Right renal cortex interstitium (tissue), 3 donors: ENCODE measurements around the gene PFN1. TPM values are rescaled to one million over a fixed set of nuclear protein-coding genes. Genes with fewer than 3 reads are reported as not detected.

Experiments used
- DNase-seq, 3 donors: peaks; one replicate each; pipeline ENCODE4 v3.0.0-alpha.2; 2013; ENCODE audit warnings: low read depth in 3 of 3, low spot score in 2 of 3
- polyA plus RNA-seq, 3 donors: library from polyadenylated mRNA; unstranded; fragments of 120-200 nt; gene quantifications; one replicate each; pipeline ENCODE4 v1.2.1, GENCODE V29; 2013; ENCODE audit not compliant: insufficient read length in 3 of 3

PFN1 gene
- polyA plus RNA-seq, 3 donors: 296 to 397 (median 351) TPM

- no peak for DNase-seq
These were observed 1.9 kb downstream of the PFN1 start for GRCh38 chr17:4946312-4946976.

- no peak for DNase-seq
These were observed 2.4 kb downstream of the PFN1 start for GRCh38 chr17:4945944-4946280.

DNA sequence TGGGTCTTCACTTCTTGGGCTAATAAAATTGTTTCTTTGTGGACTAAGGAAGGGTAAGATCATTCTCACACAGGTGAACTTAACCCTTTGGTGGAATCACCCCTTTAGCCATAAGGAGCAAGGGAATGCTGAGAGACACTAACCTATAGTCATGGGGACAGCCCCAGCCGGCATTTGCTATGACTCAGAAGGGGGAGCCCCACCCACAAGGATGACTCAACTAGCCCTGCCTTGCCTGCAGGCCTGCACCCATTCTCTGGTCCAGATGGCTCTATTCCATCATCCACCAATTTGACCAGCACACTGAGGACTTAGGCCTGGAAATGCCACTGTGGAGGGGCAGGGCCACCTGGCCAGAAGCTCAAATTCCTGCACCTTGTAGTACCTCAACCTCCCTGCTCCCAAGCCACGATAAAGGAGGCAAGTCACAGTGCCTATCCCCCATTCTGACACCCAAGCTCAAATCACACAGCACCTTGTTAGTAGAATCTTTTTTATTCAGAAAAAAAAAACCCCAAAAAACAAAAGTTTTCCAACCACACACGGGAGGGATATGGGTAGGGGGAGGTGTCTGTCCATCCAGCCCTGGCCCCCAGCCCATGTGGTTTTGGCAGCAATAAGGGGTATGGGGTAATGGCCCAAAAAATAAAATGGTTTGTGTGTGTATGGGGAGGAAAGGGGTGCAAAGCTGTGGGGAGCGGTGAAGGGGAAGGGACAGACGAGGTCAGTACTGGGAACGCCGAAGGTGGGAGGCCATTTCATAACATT is 3.0 kb downstream of the PFN1 start:
- DNase-seq: no peak

DNA sequence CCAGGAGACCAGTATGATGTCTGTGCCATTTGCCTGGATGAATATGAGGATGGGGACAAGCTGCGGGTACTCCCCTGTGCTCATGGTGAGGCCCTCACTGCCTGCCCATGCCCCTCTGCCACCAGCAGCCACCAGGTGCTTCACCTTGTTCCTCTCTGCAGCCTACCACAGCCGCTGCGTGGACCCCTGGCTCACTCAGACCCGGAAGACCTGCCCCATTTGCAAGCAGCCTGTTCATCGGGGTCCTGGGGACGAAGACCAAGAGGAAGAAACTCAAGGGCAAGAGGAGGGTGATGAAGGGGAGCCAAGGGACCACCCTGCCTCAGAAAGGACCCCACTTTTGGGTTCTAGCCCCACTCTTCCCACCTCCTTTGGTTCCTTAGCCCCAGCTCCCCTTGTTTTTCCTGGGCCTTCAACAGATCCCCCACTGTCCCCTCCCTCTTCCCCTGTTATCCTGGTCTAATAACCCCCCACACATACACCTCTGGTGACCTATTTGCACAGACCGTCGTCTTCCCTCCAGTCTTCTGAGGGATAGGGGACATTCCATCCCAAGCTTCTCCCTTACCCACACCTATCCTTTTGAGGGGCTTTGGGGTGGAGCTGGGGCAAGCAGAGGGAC is 3.7 kb downstream of the PFN1 start:
- DNase-seq: no peak

GRCh38 chr17:4944163-4944553 is 4.2 kb downstream of the PFN1 start:
- no peak for DNase-seq

GRCh38 chr17:4942760-4943508 is 5.4 kb downstream of the PFN1 start:
- DNase-seq: no peak

GRCh38 chr17:4941319-4941610 is 7.1 kb downstream of the PFN1 start:
- DNase-seq: no peak

DNA sequence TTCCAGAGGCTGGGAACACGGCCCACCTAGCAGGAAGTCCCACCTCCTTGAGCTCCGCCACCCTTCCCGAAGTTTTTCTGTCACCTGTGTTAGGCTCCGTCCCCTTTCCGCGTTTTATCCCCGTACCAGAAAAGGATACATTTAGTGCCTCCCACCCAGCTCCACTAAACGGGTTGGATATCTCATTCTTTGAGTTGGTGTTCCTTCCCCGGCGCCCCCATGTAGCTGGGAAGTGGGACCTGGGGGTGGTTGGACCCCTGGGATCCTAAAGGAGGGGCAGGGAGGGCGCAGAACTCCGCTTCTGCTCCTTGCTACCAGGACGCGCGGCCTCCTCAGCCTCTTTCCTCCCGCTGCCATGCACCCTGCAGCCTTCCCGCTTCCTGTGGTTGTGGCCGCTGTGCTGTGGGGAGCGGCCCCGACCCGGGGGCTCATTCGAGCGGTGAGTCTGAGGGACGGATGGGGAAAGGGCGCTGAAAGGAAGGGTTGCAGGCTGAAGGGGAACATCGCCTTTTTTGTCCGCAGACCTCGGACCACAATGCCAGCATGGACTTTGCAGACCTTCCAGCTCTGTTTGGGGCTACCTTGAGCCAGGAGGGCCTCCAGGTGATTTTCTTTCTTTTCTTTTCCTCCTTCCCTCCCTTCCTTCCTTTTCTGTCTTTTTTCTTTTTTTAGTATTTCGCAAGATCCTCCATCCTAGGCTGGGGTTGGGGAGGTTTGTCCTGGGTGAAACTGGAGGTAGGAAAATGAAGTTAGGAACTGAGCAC is 7.6 kb downstream of the PFN1 start:
- DNase-seq: no peak

- DNase-seq: peak; percentile 98 to 99 (median 99)
These were observed 8.4 kb downstream of the PFN1 start, which contains the start of the genes RNF167 and SLC25A11 for GRCh38 chr17:4939796-4940554. Gene RNF167 (plus strand): TSS chr17:4940268. CDS start chr17:4940910, 642 bp downstream. Gene SLC25A11 (minus strand): TSS chr17:4940046. CDS start chr17:4939910, 136 bp downstream.

- no peak for DNase-seq
These were observed 8.9 kb downstream of the PFN1 start for GRCh38 chr17:4939546-4939795.

GRCh38 chr17:4938688-4939545 is 9.4 kb downstream of the PFN1 start:
- no peak for DNase-seq

- no peak for DNase-seq
These were observed 10.2 kb downstream of the PFN1 start for GRCh38 chr17:4938069-4938491.

DNA sequence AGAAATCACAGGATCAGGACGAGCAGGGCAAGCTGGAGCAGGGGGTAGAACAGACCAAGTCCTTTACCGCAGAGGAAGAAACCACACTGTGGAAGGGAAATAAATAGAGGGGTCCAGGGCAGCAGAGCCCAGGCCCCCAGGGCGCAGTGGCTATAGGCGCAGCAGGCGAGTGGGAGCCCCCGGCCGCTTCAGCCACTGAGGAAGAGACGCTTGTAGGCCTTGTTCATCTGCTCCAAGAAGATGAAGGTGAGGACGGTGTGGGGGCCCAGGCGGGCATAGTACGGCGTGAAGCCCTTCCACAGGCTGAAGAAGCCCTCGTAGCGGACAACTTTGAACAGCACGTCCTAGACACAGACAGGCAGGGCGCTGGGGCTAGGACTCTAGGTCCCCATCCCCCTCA is 10.8 kb downstream of the PFN1 start:
- no peak for DNase-seq

- no peak for DNase-seq
These were observed 11.9 kb downstream of the PFN1 start for GRCh38 chr17:4936436-4936835.

- no peak for DNase-seq
These were observed 12.7 kb downstream of the PFN1 start for GRCh38 chr17:4935650-4936049.

DNA sequence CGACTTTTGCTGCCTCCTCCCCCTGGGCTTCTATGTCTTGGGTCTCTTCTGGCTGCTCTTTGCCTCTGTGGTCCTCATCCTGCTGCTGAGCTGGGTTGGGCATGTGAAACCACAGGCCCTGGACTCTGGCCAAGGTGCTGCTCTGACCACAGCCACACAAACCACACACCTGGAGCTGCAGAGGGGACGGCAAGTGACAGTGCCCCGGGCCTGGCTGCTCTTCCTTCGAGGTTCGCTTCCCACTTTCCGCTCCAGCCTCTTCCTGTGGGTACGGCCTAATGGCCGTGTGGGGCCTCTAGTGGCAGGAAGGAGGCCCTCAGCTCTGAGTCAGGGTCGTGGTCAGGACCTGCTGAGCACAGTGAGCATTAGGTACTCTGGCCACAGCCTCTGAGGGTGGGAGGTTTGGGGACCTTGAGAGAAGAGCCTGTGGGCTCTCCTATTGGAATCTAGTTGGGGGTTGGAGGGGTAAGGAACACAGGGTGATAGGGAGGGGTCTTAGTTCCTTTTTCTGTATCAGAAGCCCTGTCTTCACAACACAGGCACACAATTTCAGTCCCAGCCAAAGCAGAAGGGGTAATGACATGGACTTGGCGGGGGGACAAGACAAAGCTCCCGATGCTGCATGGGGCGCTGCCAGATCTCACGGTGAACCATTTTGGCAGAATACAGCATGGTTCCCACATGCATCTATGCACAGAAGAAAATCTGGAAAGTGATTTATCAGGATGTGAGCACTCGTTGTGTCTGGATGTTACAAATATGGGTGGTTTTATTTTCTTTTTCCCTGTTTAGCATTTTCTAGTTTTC is 14.0 kb downstream of the PFN1 start:
- no peak for DNase-seq

DNA sequence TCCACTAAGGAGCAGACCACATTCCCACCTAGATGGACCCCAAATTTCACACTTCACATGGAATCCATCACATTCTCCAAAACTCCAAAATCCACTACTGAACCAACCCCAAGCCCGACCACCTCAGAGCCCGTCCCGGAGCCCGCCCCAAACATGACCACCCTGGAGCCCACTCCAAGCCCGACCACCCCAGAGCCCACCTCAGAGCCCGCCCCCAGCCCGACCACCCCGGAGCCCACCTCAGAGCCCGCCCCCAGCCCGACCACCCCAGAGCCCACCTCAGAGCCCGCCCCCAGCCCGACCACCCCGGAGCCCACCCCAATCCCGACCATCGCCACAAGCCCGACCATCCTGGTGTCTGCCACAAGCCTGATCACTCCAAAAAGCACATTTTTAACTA is 14.7 kb downstream of the PFN1 start:
- DNase-seq: no peak

- DNase-seq: no peak
These were observed 15.6 kb downstream of the PFN1 start for GRCh38 chr17:4932756-4933155.
